ENCODE data around the gene KRT86.

Gene KRT86

GRCh38 chr12:52341066-52341580 is 66.7 kb downstream of the KRT86 start:
- POLR2A ChIA-PET, result no interaction called here
- TF ChIP-seq ZNF776 (tag by site-specific recombination; IDR thresholded peaks at IDR 0.05; ENCODE audit: borderline replicate concordance) (no peak), ZNF146 (tag by site-specific recombination; IDR thresholded peaks at IDR 0.05) (no peak), ZNF280D (tag by site-specific recombination; IDR thresholded peaks at IDR 0.05) (no peak), ZNF843 (tag by site-specific recombination; IDR thresholded peaks at IDR 0.05) (no peak), ZNF623 (tag by site-specific recombination; IDR thresholded peaks at IDR 0.05) (no peak), ZSCAN23 (tag by site-specific recombination; IDR thresholded peaks at IDR 0.05) (no peak), SP3 (tag by site-specific recombination; IDR thresholded peaks at IDR 0.05) (no peak), ZNF610 (tag by site-specific recombination; IDR thresholded peaks at IDR 0.05; ENCODE audit: borderline replicate concordance) (no peak), OVOL3 (tag by site-specific recombination; IDR thresholded peaks at IDR 0.05) (no peak), RBAK (tag by site-specific recombination; IDR thresholded peaks at IDR 0.05) (no peak), TRIM28 (IDR thresholded peaks at IDR 0.05; ENCODE audit: borderline replicate concordance, low read length) (no peak), SCRT1 (tag by site-specific recombination; IDR thresholded peaks at IDR 0.05; ENCODE audit: borderline replicate concordance) (no peak), ZNF16 (tag by site-specific recombination; IDR thresholded peaks at IDR 0.05; ENCODE audit: low read depth) (no peak), ZBTB17 (tag by site-specific recombination; IDR thresholded peaks at IDR 0.05) (no peak)
- TF ChIP-seq, protein P1, sequence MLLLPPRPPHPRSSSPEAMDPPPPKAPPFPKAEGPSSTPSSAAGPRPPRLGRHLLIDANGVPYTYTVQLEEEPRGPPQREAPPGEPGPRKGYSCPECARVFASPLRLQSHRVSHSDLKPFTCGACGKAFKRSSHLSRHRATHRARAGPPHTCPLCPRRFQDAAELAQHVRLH (tag by site-specific recombination; IDR thresholded peaks at IDR 0.05), result no peak
- TF ChIP-seq, protein P2, sequence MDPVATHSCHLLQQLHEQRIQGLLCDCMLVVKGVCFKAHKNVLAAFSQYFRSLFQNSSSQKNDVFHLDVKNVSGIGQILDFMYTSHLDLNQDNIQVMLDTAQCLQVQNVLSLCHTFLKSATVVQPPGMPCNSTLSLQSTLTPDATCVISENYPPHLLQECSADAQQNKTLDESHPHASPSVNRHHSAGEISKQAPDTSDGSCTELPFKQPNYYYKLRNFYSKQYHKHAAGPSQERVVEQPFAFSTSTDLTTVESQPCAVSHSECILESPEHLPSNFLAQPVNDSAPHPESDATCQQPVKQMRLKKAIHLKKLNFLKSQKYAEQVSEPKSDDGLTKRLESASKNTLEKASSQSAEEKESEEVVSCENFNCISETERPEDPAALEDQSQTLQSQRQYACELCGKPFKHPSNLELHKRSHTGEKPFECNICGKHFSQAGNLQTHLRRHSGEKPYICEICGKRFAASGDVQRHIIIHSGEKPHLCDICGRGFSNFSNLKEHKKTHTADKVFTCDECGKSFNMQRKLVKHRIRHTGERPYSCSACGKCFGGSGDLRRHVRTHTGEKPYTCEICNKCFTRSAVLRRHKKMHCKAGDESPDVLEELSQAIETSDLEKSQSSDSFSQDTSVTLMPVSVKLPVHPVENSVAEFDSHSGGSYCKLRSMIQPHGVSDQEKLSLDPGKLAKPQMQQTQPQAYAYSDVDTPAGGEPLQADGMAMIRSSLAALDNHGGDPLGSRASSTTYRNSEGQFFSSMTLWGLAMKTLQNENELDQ (tag by site-specific recombination; IDR thresholded peaks at IDR 0.05; ENCODE audit: low read depth), result no peak
- TF ChIP-seq, protein P3, sequence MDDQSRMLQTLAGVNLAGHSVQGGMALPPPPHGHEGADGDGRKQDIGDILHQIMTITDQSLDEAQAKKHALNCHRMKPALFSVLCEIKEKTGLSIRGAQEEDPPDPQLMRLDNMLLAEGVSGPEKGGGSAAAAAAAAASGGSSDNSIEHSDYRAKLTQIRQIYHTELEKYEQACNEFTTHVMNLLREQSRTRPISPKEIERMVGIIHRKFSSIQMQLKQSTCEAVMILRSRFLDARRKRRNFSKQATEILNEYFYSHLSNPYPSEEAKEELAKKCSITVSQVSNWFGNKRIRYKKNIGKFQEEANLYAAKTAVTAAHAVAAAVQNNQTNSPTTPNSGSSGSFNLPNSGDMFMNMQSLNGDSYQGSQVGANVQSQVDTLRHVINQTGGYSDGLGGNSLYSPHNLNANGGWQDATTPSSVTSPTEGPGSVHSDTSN (CRISPR knock-in tag; IDR thresholded peaks at IDR 0.05), result no peak
- H3K4me3 ChIP-seq (ENCODE audit: low read depth, low read length), result no peak overlapping the region
- CTCF ChIA-PET, result interaction anchor here (0.6 to 5.4 kb wide), 2 partner anchors 14 to 31 kb away, joined by 3 to 49 read pairs; no protein-coding TSS in a partner anchor
- no peaks in the 10 kb centered on the region for H3K36me3 ChIP-seq (ENCODE audit: control insufficient read depth in 2 of 2, insufficient read depth in 1 of 2, low read length in 2 of 2)
- H3K27ac ChIP-seq (ENCODE audit: extremely low read depth, low read depth, low read length), result no peak overlapping the region
- no peaks in the 10 kb centered on the region for H3K9me3 ChIP-seq (ENCODE audit: control insufficient read depth, insufficient read depth, low read depth, low read length)
- H3K4me1 ChIP-seq (ENCODE audit: control insufficient read depth, insufficient read depth, low read length), result 0 out of 2 replicates have a peak, but pooled peaks cover 2% of the 10 kb centered on the region

GRCh38 chr12:52342781-52343490 is 68.5 kb downstream of the KRT86 start:
- Histone ChIP-seq H3K27ac (ENCODE audit: extremely low read depth, low read depth, low read length) (no peak overlapping the region), H3K36me3 (ENCODE audit: control insufficient read depth in 2 of 2, insufficient read depth in 1 of 2, low read length in 2 of 2) (no peaks in the 10 kb centered on the region), H3K4me1 (ENCODE audit: control insufficient read depth, insufficient read depth, low read length) (no peaks in the 10 kb centered on the region), H3K4me3 (ENCODE audit: low read depth, low read length) (no peak overlapping the region), H3K9me3 (ENCODE audit: control insufficient read depth, insufficient read depth, low read depth, low read length) (no peaks in the 10 kb centered on the region)
- ChIA-PET POLR2A (no interaction called here), CTCF (interaction anchor here (1.2 to 1.9 kb wide), 2 partner anchors 15 to 19 kb away, joined by 3 to 5 read pairs; no protein-coding TSS in a partner anchor)
- TF ChIP-seq ELK4 (IDR thresholded peaks at IDR 0.05; ENCODE audit: borderline replicate concordance, low read depth, low read length) (no peak), ZNF449 (tag by site-specific recombination; IDR thresholded peaks at IDR 0.05) (no peak), ZNF423 (tag by site-specific recombination; IDR thresholded peaks at IDR 0.05) (no peak), ZNF792 (tag by site-specific recombination; IDR thresholded peaks at IDR 0.05) (no peak), WT1 (tag by site-specific recombination; IDR thresholded peaks at IDR 0.05) (no peak), PRDM1 (tag by site-specific recombination; IDR thresholded peaks at IDR 0.05) (no peak)
- TF ChIP-seq, protein P4, sequence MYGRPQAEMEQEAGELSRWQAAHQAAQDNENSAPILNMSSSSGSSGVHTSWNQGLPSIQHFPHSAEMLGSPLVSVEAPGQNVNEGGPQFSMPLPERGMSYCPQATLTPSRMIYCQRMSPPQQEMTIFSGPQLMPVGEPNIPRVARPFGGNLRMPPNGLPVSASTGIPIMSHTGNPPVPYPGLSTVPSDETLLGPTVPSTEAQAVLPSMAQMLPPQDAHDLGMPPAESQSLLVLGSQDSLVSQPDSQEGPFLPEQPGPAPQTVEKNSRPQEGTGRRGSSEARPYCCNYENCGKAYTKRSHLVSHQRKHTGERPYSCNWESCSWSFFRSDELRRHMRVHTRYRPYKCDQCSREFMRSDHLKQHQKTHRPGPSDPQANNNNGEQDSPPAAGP (tag by site-specific recombination; IDR thresholded peaks at IDR 0.05), result no peak
